C4-2B (cell line): ENCODE data around the gene DOCK3.

Source experiments
- ZFX ChIP-seq: fragments of 450-650 bp; IDR thresholded peaks from 2 replicates; pipeline ENCODE4 v1.6.1; 2017
- TF ChIP-seq, protein P1 (sequence below): fragments of 450-650 bp; conservative IDR thresholded peaks from 2 replicates; pipeline ENCODE4 v1.5.1; 2017; ENCODE audit warnings: mild to moderate bottlenecking

- TF ChIP-seq, protein P1, sequence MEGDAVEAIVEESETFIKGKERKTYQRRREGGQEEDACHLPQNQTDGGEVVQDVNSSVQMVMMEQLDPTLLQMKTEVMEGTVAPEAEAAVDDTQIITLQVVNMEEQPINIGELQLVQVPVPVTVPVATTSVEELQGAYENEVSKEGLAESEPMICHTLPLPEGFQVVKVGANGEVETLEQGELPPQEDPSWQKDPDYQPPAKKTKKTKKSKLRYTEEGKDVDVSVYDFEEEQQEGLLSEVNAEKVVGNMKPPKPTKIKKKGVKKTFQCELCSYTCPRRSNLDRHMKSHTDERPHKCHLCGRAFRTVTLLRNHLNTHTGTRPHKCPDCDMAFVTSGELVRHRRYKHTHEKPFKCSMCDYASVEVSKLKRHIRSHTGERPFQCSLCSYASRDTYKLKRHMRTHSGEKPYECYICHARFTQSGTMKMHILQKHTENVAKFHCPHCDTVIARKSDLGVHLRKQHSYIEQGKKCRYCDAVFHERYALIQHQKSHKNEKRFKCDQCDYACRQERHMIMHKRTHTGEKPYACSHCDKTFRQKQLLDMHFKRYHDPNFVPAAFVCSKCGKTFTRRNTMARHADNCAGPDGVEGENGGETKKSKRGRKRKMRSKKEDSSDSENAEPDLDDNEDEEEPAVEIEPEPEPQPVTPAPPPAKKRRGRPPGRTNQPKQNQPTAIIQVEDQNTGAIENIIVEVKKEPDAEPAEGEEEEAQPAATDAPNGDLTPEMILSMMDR = no peak
- TF ChIP-seq ZFX = peak; percentile 92
Observed at GRCh38 chr3:51391566-51392354, 717.0 kb downstream of the DOCK3 start.
